Testis (tissue), 2 donors: ENCODE results near the gene DSE.

ENCODE experiments used
- CTCF ChIP-seq, 3 experiments: fragments of 450-650 bp in 2 of 3; fragments of 200-600 bp in 1 of 3; sonication (generic) in 1 of 3; IDR thresholded peaks; one replicate each; pipeline ENCODE4 v1.5.1; 2016 to 2019; ENCODE audit warnings: antibody characterized with exemption in 3 of 3, mild to moderate bottlenecking in 2 of 3, moderate library complexity in 1 of 3
- POLR2A ChIP-seq: fragments of 450-650 bp; IDR thresholded peaks from one replicate; pipeline ENCODE4 v1.6.1; 2017; ENCODE audit warnings: antibody characterized with exemption, mild to moderate bottlenecking, moderate library complexity

- TF ChIP-seq CTCF (IDR thresholded peaks at IDR 0.05) (no peak), POLR2A (no peak)
Measured at GRCh38 chr6:116379764-116380163, 9.0 kb downstream of the DSE start.
